Measurements from ENCODE around the gene TSR1.

GRCh38 chr17:2344528-2344927 lies 8.3 kb upstream of the TSR1 start:
- TF ChIP-seq MTA3 (IDR thresholded peaks at IDR 0.05; ENCODE audit: borderline replicate concordance) (no peak), ATF6 (CRISPR knock-in tag; IDR thresholded peaks at IDR 0.05) (no peak), CTCF (IDR thresholded peaks at IDR 0.05 in 2 of 3, conservative IDR thresholded peaks at IDR 0.05 in 1 of 3; ENCODE audit: insufficient read depth in 2 of 3, low read depth in 1 of 3, low read length in 3 of 3) (no peak), JUND (IDR thresholded peaks at IDR 0.05; ENCODE audit: borderline replicate concordance, low read depth, low read length) (no peak), JUND (tag; IDR thresholded peaks at IDR 0.05; ENCODE audit: borderline replicate concordance, low read depth, low read length) (no peak), POLR2A (conservative IDR thresholded peaks at IDR 0.05) (no peak), CREM (IDR thresholded peaks at IDR 0.05; ENCODE audit: low read depth) (no peak), DEAF1 (CRISPR knock-in tag; IDR thresholded peaks at IDR 0.05) (no peak), POLR2AphosphoS2 (IDR thresholded peaks at IDR 0.05; ENCODE audit: low read length) (no peak), EZH2 (IDR thresholded peaks at IDR 0.05; ENCODE audit: borderline replicate concordance, low read depth, low read length) (no peak), SNRNP70 (optimal IDR thresholded peaks at IDR 0.05; ENCODE audit: low read depth, low read length) (no peak), SMAD1 (IDR thresholded peaks at IDR 0.05; ENCODE audit: low read depth, low read length, partially characterized antibody) (no peak), ZNF175 (CRISPR knock-in tag; IDR thresholded peaks at IDR 0.05; ENCODE audit: low read depth) (no peak)
